H9 (cell line): ENCODE measurements around the gene MTG2. TPM values are rescaled to one million over a fixed set of nuclear protein-coding genes. Genes with fewer than 3 reads are reported as not detected.

ENCODE experiments used
- DNase-seq: peaks from one replicate; pipeline ENCODE4 v3.0.0-alpha.2; 2017
- H2AFZ ChIP-seq: one replicate; pipeline ENCODE4 v1.6.1; 2013; ENCODE audit warnings: mild to moderate bottlenecking, low read length, control low read depth, moderate library complexity
- H2AK5ac ChIP-seq: 2 replicates; pipeline ENCODE4 v1.6.1; 2013; ENCODE audit warnings: low read length, control low read depth, mixed read lengths; ENCODE audit not compliant: insufficient read length
- H2BK120ac ChIP-seq: one replicate; pipeline ENCODE4 v1.6.1; 2013; ENCODE audit warnings: low read depth, mild to moderate bottlenecking, low read length, control low read depth, inconsistent platforms; ENCODE audit not compliant: poor library complexity, severe bottlenecking
- H2BK12ac ChIP-seq: 2 replicates; pipeline ENCODE4 v1.6.1; 2013; ENCODE audit warnings: low read length, control low read depth, mixed read lengths, low read depth; ENCODE audit not compliant: insufficient read length
- H2BK15ac ChIP-seq: 2 replicates; pipeline ENCODE4 v1.6.1; 2013; ENCODE audit warnings: low read depth, low read length, control low read depth
- H2BK20ac ChIP-seq: one replicate; pipeline ENCODE4 v1.6.1; 2013; ENCODE audit warnings: low read depth, mild to moderate bottlenecking, low read length, control low read depth, inconsistent platforms; ENCODE audit not compliant: poor library complexity, severe bottlenecking
- H2BK5ac ChIP-seq: 2 replicates; pipeline ENCODE4 v1.6.1; 2013; ENCODE audit warnings: low read length, control low read depth, mixed read lengths; ENCODE audit not compliant: insufficient read length
- H3K14ac ChIP-seq: 2 replicates; pipeline ENCODE4 v1.6.1; 2013; ENCODE audit warnings: low read length, control low read depth; ENCODE audit not compliant: insufficient read depth
- H3K18ac ChIP-seq: 2 replicates; pipeline ENCODE4 v1.6.1; 2013; ENCODE audit warnings: low read depth, mild to moderate bottlenecking, mixed read lengths, low read length, control low read depth; ENCODE audit not compliant: insufficient read length
- H3K23ac ChIP-seq: 2 replicates; pipeline ENCODE4 v1.6.1; 2013; ENCODE audit warnings: low read length, control low read depth, mixed read lengths, low read depth; ENCODE audit not compliant: insufficient read length
- H3K23me2 ChIP-seq: 2 replicates; pipeline ENCODE4 v1.6.1; 2013; ENCODE audit warnings: low read depth, mild to moderate bottlenecking, mixed read lengths, low read length, control low read depth; ENCODE audit not compliant: insufficient read length, poor library complexity, severe bottlenecking
- H3K27ac ChIP-seq: 2 replicates; pipeline ENCODE4 v1.5.1; 2013; ENCODE audit warnings: low read length, control low read depth, mixed read lengths, low read depth; ENCODE audit not compliant: insufficient read length
- H3K27me3 ChIP-seq: 2 replicates; pipeline ENCODE4 v1.6.1; 2013; ENCODE audit warnings: low read length, control low read depth, inconsistent platforms; ENCODE audit not compliant: insufficient read depth
- H3K4ac ChIP-seq: 2 replicates; pipeline ENCODE4 v1.6.1; 2013; ENCODE audit warnings: low read depth, mild to moderate bottlenecking, control low read depth, inconsistent platforms, low read length, moderate library complexity
- H3K4me1 ChIP-seq: 2 replicates; pipeline ENCODE4 v1.6.1; 2013; ENCODE audit warnings: low read length, control low read depth, inconsistent platforms; ENCODE audit not compliant: insufficient read depth
- H3K4me2 ChIP-seq: 2 replicates; pipeline ENCODE4 v1.6.1; 2013; ENCODE audit warnings: low read length, control low read depth, mixed read lengths; ENCODE audit not compliant: insufficient read length, insufficient read depth
- H3K56ac ChIP-seq: 2 replicates; pipeline ENCODE4 v1.6.1; 2013; ENCODE audit warnings: low read depth, mild to moderate bottlenecking, mixed read lengths, low read length, control low read depth; ENCODE audit not compliant: insufficient read length
- H3K79me1 ChIP-seq: 2 replicates; pipeline ENCODE4 v1.6.1; 2013; ENCODE audit warnings: low read depth, mild to moderate bottlenecking, moderate library complexity, low read length, control low read depth, inconsistent platforms; ENCODE audit not compliant: insufficient read depth, poor library complexity, severe bottlenecking
- H3K79me2 ChIP-seq: 2 replicates; pipeline ENCODE4 v1.6.1; 2013; ENCODE audit warnings: low read length, control low read depth, inconsistent platforms; ENCODE audit not compliant: insufficient read depth
- H3K9ac ChIP-seq: 2 replicates; pipeline ENCODE4 v1.6.1; 2013; ENCODE audit warnings: low read length, control low read depth, mixed read lengths; ENCODE audit not compliant: insufficient read length; ENCODE audit errors: extremely low read depth
- H3K9me3 ChIP-seq: one replicate; pipeline ENCODE4 v1.6.1; 2013; ENCODE audit warnings: low read depth, low read length, inconsistent platforms; ENCODE audit not compliant: control insufficient read depth
- H3T11ph ChIP-seq: one replicate; pipeline ENCODE4 v1.6.1; 2013; ENCODE audit warnings: mild to moderate bottlenecking, low read length, control low read depth, inconsistent platforms
- H4K20me1 ChIP-seq: one replicate; pipeline ENCODE4 v1.6.1; 2013; ENCODE audit not compliant: control insufficient read depth, insufficient read length, insufficient read depth
- H4K5ac ChIP-seq: 2 replicates; pipeline ENCODE4 v1.6.1; 2013; ENCODE audit warnings: low read depth, mild to moderate bottlenecking, mixed read lengths, low read length, control low read depth; ENCODE audit not compliant: insufficient read length
- H4K8ac ChIP-seq: replicated peaks from 2 replicates; pipeline ENCODE4 v1.6.1; 2013; ENCODE audit warnings: low read length, control low read depth, mixed read lengths, low read depth; ENCODE audit not compliant: insufficient read length
- H4K91ac ChIP-seq: 2 replicates; pipeline ENCODE4 v1.6.1; 2013; ENCODE audit warnings: low read depth, mild to moderate bottlenecking, moderate library complexity, mixed read lengths, low read length, control low read depth; ENCODE audit not compliant: insufficient read length
- H3K27ac Mint-ChIP-seq, 3 experiments: 2 replicates in 2 of 3; 3 replicates in 1 of 3; pipeline ENCODE4 v1.8.0; 2020 to 2021; ENCODE audit warnings: mixed read lengths in 3 of 3, mild to moderate bottlenecking in 1 of 3, moderate library complexity in 1 of 3
- H3K27me3 Mint-ChIP-seq: 2 replicates; pipeline ENCODE4 v1.8.0; 2021; ENCODE audit warnings: low read depth, mild to moderate bottlenecking, moderate library complexity, mixed read lengths
- H3K36me3 Mint-ChIP-seq, 3 experiments: 2 replicates in 2 of 3; 3 replicates in 1 of 3; pipeline ENCODE4 v1.8.0; 2020 to 2021; ENCODE audit warnings: low read depth in 3 of 3, mixed read lengths in 3 of 3; ENCODE audit not compliant: insufficient read depth in 1 of 3
- H3K4me1 Mint-ChIP-seq, 2 experiments: 2 replicates each; pipeline ENCODE4 v1.8.0; 2020; ENCODE audit warnings: mixed read lengths in 2 of 2
- H3K4me3 Mint-ChIP-seq, 2 experiments: 2 replicates in 1 of 2; 3 replicates in 1 of 2; pipeline ENCODE4 v1.8.0; 2020 to 2021; ENCODE audit warnings: mild to moderate bottlenecking in 2 of 2, mixed read lengths in 2 of 2, moderate library complexity in 1 of 2
- H3K9me3 Mint-ChIP-seq, 2 experiments: 2 replicates in 1 of 2; 3 replicates in 1 of 2; pipeline ENCODE4 v1.8.0; 2020; ENCODE audit warnings: mild to moderate bottlenecking in 2 of 2, mixed read lengths in 2 of 2, moderate library complexity in 1 of 2
- WGBS: extraction: QIAGEN DNeasy Blood & Tissue Kit; methylation state at CpG from one replicate; pipeline ENCODE4 v1.1.7; 2013; ENCODE audit warnings: missing lambda C conversion rate, low lambda C conversion rate, mixed read lengths; ENCODE audit not compliant: insufficient read length; ENCODE audit errors: extremely low coverage; 5-methylcytosine and 5-hydroxymethylcytosine counted together
- total RNA-seq: library from RNA; stranded (reverse); gene quantifications from 2 replicates; pipeline ENCODE4 v1.2.1, GENCODE V29; 2021
- TF ChIP-seq, protein P1 (sequence below): fragments of 200-600 bp; sonication (generic); conservative IDR thresholded peaks from 3 replicates; pipeline ENCODE4 v1.8.0; 2021; ENCODE audit warnings: antibody characterized with exemption, mild to moderate bottlenecking

MTG2 gene
- total RNA-seq, 1 experiment from 2014 or later = 25.1 TPM

DNA sequence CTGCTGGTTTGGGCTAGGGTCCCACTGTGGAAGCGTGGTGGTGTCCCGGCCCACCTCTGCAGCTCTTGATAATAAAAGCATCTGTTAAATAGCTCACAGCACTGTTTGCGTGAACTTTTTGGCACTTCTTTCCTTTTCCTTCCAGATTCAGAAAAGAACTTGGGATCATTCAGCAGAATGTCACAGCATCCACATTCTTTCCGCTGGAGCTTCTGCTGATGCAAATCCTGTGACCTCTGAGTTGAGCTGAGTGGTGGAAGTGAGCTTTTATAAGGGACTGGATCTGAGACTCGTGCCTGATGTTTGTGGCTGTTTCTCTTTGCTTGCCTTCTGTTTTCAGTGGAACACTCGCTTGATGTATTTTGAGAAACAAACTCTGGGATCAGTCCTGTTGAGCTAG lies 59.3 kb downstream of the MTG2 start:
- Mint-ChIP-seq H3K4me1 (peaks cover 28 to 34% of the 10 kb centered on the region in 2 experiments), H3K27me3 (no peaks in the 10 kb centered on the region), H3K4me3 (no peak overlapping the region), H3K27ac (peak overlapping the region in 2 of 3 experiments; percentile 64 to 86; a peak in 3 of 7 replicates), H3K36me3 (peaks cover 0 to 20% (median 15%) of the 10 kb centered on the region in 3 experiments; a peak in 6 of 7 replicates), H3K9me3 (no peaks in the 10 kb centered on the region; a peak in 1 of 5 replicates)
- no peak overlapping the region for H3T11ph ChIP-seq
- no peak overlapping the region for H2BK5ac ChIP-seq
- no peak overlapping the region for H2AK5ac ChIP-seq
- H2BK20ac ChIP-seq = no peak overlapping the region
- no peaks in the 10 kb centered on the region for H3K9me3 ChIP-seq
- H3K4me2 ChIP-seq = no peak overlapping the region
- no peak for DNase-seq
- peaks cover 13% of the 10 kb centered on the region; the same call in 1 of the 2 replicates for H3K79me2 ChIP-seq
- H3K27me3 ChIP-seq = no peaks in the 10 kb centered on the region
- WGBS = no CpG with 5 or more reads among the region's 6 CpGs
- no peak overlapping the region for H4K8ac ChIP-seq
- no peaks in the 10 kb centered on the region; the same call in 1 of the 2 replicates for H3K4me1 ChIP-seq
- H2BK15ac ChIP-seq = no peak overlapping the region
- no peak overlapping the region for H3K9ac ChIP-seq
- H3K18ac ChIP-seq = no peak overlapping the region
- no peak overlapping the region for H3K4ac ChIP-seq
- H4K5ac ChIP-seq = no peak overlapping the region
- no peak overlapping the region for H3K14ac ChIP-seq
- no peak overlapping the region for H3K56ac ChIP-seq
- H2BK12ac ChIP-seq = no peak overlapping the region
- peaks cover 2% of the 10 kb centered on the region for H3K79me1 ChIP-seq
- no peak overlapping the region for H3K23ac ChIP-seq
- H2BK120ac ChIP-seq = no peak overlapping the region
- H3K23me2 ChIP-seq = peaks cover 7% of the 10 kb centered on the region
- TF ChIP-seq, protein P1, sequence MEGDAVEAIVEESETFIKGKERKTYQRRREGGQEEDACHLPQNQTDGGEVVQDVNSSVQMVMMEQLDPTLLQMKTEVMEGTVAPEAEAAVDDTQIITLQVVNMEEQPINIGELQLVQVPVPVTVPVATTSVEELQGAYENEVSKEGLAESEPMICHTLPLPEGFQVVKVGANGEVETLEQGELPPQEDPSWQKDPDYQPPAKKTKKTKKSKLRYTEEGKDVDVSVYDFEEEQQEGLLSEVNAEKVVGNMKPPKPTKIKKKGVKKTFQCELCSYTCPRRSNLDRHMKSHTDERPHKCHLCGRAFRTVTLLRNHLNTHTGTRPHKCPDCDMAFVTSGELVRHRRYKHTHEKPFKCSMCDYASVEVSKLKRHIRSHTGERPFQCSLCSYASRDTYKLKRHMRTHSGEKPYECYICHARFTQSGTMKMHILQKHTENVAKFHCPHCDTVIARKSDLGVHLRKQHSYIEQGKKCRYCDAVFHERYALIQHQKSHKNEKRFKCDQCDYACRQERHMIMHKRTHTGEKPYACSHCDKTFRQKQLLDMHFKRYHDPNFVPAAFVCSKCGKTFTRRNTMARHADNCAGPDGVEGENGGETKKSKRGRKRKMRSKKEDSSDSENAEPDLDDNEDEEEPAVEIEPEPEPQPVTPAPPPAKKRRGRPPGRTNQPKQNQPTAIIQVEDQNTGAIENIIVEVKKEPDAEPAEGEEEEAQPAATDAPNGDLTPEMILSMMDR = no peak
- H3K27ac ChIP-seq = no peak overlapping the region
- no peak overlapping the region for H4K91ac ChIP-seq
- no peaks in the 10 kb centered on the region for H4K20me1 ChIP-seq
- H2AFZ ChIP-seq = no peak overlapping the region
